GM21528 (cell line): Measurements from ENCODE around the gene PLEKHG2.

Source experiments
- ATAC-seq: cut with Tn5 transposase; IDR thresholded peaks from one replicate; pipeline ENCODE4 v1.9.1; 2021; ENCODE audit warnings: mild to moderate bottlenecking, moderate library complexity; ENCODE audit not compliant: unreplicated experiment, low FRiP score

Gene PLEKHG2

DNA sequence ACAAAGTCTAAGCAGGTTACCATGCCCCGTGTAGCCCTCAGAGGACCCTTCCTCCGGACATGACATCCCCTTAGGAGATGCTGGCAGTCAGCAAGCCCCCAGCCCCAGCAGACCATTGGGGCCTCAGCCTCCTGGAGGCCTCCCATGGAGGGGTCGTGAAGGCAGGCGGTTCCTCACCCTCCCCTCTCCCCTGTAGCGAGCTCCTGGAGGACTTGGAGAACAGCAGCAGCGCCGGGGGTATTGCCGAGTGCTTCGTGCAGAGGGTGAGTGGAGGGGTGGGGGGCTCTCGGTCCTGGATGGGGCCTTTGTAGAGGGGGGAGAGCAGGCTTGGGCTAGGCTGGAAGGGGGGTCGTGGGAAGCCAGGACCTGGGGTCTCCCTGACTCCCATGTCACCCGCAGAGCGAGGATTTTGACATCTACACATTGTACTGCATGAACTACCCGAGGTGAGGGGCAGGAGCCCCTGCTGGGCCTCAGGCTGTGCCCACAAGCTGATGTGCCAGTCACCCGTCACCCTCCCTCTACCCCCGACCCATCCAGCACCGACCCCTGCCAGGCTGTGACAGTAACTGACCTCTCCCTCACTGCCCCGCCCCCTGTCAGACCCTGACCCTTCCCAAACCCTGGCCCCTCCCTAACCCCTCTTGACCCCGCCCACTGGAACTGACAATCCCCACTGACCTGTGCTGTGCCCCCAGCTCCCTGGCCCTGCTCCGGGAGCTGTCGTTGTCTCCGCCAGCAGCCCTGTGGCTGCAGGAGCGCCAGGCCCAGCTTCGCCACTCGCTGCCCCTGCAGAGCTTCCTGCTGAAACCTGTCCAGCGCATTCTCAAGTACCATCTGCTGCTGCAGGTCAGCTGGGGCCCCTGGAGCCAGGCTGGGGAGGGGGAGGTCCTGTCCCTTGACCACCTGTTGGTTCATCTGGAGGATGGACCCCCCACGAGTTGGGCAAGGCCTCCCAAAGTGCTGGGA, 4.0 kb downstream of the PLEKHG2 start:
- no peak for ATAC-seq

DNA sequence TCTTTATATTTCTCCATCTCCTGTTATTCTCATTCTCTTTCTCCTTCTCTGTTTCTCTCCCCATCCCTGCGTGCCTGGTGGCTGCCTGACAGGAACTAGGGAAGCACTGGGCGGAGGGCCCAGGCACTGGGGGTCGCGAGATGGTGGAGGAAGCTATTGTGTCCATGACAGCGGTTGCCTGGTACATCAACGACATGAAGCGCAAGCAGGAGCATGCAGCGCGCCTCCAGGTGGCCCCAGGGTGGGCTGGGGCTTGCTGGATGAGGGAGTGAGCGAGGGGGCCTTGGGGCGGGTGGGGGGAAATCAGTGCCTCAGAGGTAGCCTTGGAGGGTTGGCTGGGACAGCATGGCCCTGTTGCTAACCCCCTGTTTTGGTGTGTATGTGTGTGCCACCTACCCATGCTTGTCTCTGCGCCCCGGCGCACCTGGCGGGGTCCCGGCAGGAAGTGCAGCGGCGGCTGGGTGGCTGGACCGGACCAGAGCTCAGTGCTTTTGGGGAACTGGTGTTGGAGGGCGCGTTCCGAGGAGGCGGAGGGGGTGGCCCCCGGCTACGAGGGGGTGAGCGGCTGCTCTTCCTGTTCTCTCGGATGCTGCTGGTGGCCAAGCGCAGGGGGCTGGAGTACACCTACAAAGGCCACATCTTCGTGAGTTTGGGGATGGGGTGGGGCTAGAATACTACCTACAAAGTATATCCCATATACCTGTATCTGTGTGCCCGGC, 5.2 kb downstream of the PLEKHG2 start:
- ATAC-seq = no peak

DNA sequence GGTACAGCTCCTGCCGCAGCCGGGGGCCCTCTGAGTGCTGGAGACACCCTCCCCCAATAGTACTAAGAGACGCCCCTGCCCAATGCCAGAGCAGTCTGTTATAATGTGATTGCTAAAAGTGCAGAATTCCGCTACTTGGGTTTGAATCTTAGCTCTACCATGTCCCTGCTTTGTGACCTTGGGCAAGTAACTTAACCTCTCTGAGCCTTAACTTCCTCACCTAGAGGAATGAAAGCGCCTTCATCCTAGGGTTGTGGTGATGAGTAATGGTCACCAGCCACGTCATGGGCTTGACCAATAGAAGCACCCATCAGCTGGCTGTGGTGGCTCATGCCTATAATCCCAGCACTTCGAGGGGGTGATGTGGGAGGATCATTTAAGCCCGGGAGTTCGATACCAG, 6.5 kb downstream of the PLEKHG2 start:
- no peak for ATAC-seq

DNA sequence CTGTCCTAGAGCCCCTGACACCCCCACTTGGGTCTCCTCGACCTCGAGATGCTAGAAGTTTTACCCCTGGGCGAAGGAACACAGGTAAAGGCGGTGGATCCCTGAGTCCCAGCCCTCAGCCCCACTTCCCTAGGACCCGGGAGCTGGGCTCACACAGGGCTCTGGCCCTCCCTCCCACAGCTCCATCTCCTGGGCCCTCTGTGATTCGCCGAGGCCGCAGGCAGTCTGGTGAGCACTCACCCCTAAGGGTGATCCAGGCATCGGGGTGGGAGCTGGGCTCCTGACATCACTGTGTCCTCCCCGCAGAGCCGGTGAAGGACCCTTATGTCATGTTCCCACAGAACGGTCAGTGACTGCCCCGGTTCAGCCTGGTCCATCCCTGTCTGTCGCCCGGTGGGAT, 8.3 kb downstream of the PLEKHG2 start:
- ATAC-seq = no peak

DNA sequence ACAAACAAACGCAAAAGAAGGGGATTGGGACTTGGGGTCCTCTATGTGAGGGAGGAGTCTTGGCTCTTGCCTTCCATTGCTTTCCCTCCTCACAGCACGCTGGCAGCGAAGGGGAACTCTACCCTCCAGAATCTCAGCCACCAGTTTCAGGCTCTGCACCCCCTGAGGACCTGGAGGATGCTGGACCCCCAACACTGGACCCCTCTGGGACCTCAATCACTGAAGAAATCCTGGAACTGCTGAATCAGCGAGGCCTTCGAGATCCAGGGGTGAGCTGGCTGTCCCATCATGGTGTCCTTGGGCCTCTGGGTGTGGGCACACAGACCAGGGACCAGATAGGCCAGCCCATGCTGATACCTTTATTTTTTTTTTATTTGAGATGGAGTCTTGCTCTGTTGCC, 9.6 kb downstream of the PLEKHG2 start:
- no peak for ATAC-seq

DNA sequence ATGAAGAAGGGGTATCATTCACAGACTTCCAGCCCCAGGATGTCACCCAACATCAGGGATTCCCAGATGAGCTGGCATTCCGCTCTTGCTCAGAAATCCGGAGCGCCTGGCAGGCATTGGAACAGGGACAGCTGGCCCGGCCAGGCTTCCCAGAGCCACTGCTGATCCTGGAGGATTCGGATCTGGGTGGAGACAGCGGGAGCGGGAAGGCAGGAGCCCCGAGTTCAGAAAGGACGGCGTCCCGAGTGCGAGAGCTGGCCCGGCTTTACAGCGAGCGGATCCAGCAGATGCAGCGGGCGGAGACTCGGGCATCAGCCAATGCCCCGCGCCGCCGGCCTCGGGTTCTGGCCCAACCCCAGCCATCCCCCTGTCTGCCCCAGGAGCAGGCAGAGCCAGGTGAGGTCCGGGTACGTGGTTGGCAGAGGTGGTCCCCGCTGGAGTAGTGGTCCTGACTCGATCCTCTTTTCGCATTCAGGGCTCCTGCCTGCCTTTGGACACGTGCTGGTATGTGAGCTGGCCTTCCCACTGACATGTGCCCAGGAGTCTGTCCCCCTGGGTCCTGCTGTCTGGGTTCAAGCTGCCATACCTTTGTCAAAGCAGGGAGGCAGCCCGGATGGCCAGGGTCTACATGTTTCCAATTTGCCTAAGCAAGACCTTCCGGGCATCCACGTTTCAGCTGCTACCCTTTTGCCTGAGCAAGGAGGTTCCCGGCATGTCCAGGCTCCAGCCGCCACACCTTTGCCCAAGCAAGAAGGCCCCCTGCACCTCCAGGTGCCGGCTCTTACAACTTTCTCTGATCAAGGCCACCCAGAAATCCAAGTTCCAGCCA, 11.0 kb downstream of the PLEKHG2 start:
- ATAC-seq = no peak

DNA sequence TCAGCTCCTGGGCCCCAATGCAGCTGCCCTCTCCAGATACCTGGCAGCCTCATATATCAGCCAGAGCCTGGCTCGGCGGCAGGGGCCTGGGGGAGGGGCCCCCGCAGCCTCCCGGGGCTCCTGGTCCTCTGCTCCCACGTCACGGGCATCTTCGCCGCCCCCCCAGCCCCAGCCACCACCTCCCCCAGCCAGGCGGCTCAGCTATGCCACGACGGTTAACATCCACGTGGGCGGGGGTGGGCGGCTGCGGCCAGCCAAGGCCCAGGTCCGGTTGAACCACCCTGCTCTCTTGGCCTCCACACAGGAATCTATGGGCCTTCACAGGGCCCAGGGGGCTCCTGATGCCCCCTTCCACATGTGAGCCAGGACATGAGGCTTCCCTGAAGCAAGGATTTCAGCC, 12.5 kb downstream of the PLEKHG2 start:
- no peak for ATAC-seq

DNA sequence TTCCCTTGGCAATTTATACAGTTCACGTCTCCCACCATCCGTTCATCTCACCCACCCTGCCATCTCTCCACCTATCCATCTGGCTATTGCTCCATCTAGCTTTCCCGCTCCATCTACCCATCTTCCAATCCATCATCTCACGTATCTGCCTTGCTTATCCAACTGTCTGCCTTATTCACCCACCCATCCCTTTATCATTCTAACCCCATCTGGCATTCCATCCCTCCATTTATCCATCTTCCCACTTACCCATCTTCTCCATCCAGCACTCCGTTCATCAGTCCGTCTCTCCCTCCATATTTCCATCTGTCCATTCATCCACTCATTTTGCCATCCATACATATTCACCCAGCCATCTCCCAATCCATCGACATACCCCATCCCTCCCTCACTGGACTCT, 13.3 kb downstream of the PLEKHG2 start:
- no peak for ATAC-seq

DNA sequence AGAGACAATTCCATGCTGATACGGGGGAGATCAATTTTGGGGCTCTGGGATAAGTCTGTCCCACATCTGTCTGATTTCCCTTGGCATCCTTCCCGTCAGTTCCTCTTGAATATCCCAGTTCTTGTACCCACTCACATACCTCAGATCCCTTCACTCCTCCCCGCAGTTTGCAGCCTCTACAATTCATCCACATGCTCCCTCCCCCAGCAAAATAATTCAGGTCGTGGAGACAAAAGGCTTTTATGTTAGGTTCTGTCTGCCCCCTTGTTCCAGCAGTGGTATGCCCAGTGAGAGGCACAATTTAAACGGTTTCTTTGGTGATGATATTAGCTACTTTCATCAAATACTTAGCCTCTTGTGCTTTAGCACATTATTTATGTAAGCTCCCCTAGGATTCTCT, 13.7 kb downstream of the PLEKHG2 start:
- no peak for ATAC-seq

DNA sequence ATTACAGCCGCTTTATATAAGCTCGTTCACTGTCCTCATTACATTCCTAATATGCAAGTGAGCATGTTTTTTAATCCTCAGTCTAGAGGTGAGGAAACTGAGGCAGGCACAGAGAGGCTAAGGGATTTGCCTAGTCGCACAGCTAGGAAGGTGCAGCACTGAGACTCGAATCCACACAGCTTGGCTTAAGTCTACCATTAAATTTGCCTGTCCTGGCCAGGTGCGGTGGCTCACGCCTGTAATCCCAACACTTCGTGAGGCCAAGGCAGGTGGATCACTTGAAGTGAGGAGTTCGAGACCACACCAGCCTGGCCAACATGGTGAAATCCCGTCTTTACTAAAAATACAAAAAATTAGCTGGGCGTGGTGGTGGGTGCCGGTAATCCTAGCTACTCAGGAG, 15.2 kb downstream of the PLEKHG2 start:
- ATAC-seq = no peak

DNA sequence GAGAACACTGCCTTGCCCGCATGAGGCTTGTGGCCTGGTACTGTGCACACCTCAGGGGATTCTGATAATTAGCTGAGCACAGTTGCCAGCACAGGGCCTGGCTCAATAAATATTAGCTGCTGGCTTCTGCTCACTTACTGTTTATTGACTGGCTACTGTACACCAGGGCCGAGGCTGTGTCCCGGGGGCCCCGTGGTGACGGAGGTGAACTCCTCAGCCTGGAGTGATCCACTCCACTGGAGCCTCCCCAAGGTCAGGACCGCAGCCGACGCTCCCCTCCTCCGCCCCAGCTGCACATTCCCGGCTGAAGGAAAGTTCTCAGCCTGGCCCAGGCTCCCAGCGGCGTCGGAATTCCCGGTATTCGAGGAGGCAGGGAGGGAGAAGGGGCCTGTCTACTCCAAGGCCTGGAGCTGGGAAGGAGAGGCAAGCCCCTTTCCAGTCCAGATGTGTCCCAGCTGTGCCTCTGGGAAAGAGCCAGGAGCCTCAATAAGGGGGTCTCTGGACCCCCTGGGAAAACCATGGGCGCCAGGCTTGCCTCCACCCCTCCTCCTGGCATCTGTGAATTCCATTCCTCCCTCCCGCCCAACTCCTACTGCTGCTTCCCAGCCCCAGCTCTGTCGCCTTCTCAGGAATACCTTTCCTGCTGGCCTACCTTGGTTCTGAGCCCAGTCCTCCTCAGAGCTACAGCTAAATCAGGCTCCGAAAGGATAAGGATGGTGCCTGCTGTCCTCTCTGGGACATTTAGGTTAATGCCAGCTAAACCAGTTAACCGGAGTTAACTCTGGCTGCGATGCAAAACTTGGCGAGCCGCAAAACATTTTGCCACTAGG, 16.0 kb downstream of the PLEKHG2 start:
- ATAC-seq = no peak

DNA sequence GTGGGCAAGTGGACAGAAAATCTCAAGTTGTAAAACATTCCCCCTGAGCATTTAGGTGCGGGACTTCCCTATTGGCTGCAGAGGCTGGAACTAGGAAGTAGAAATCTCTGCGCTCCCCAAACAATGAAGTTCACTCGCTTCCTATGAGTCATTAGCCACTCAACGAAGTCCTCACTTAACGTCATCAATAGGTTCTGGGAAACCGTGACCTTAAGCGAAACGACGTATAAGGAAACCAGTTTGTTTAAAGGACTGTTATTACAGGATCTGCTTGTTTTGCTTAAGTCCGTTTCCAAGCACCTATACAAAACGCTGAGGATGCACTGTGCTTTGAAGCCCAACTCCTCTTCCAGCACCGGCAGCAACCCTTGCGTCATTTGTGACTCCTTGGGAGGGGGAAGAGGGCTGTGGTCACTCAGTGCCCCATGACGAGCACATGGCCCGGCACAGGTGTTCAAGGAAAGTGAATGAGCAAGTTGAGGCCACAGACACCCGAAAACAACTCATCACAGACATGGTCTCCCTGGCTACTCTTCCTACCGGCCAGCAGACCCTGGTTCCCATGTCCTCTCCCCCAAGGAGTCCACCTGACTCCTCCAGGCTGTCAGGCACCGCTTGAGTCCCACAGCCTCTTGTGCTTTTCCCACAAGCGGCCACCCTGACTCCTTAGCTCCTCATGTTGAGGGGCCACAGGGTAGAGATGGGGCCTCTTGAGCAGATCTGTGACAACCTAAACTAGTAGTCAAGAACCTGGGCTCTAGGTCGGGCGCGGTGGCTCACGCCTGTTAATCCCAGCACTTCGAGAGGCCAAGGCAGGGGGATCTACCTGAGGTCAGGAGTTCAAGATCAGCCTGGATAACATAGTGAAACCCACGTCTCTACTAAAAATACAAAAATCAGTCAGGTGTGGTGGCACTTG, 18.5 kb downstream of the PLEKHG2 start:
- no peak for ATAC-seq

DNA sequence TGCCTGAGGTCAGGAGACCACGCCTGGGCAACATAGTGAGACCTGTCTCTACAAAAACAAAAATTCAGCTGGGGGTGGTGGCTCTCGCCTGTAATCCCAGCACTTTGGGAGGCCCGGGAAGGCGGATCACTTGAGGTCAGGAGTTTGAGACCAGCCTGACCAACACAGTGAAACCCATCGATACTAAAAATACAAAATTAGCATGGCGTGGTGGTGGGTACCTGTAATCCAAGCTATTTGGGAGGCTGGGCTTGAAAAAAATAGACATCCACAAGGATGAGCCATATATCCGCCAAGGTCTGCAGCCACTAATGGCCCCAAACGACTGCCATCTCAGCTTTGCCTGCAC, 20.2 kb downstream of the PLEKHG2 start:
- ATAC-seq = no peak

DNA sequence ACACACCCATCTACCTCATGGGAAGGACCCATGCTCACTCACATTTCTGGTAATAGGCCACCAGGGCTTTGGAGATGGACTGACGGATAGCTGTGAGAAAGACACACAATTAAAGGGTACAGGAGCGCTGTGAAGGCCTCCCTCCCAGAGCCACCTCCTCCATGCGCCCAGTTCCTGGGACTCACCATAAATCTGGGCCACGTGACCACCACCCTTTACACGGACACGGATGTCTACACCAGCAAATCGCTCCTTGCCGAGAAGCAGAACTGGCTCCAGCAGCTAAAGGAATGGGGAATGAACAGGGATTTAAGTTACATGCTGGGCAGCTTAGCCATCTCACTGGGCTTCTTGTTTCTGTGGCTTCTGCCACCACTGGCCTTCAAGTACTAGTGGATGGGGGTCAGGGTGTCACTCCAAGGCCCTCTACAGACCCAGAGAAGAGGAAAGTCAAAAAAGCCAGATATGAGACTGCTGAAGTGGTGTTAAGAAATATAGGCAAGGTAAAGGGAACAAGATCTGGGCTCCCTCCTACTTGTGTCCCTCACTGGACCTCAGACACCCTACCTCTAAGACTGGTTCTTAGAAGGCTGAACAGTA, 21.1 kb downstream of the PLEKHG2 start:
- no peak for ATAC-seq

DNA sequence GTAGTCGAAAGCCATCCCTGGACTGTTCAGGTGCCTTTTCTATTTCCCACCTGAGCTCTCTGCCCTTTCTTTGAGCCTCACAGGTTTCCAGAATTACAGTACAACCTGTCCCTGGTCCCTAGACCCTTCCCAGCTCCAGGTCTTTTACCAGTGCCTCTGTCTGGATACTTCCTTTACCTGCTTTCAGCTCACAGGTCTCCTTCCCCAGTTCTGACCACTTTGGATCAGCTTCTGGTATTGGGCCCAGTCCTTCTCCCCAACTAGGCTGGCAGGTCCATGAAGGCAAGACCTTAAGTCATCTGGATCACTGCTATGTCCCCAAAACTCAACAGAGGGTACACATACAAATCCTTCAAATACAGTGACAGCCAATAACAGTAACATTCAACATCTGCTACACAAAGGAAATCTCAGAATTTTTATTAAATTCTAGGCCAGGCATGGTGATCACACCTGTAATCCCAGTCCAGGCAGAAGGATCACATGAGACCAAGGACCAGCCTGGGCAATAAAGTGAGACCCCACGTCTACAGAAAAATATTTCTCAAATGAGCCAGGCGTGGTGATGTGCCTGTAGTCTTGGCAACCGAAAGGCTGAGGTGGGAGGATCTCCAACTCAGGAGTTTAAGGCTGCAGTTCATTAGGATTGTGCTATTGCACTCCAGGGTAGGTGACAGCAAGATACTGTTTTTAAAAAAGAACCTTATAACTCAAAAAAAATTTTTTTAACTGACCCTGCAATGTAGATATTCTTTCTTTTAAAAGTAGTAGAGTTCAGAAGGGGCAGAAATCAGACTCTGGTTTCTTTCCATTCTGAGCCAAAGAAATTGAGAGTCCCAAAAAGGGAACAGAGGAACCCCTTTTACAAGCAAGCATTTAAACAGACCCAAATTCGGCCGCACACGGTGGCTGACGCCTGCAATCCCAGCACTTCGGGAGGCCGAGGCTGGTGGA, 21.9 kb downstream of the PLEKHG2 start:
- no peak for ATAC-seq

DNA sequence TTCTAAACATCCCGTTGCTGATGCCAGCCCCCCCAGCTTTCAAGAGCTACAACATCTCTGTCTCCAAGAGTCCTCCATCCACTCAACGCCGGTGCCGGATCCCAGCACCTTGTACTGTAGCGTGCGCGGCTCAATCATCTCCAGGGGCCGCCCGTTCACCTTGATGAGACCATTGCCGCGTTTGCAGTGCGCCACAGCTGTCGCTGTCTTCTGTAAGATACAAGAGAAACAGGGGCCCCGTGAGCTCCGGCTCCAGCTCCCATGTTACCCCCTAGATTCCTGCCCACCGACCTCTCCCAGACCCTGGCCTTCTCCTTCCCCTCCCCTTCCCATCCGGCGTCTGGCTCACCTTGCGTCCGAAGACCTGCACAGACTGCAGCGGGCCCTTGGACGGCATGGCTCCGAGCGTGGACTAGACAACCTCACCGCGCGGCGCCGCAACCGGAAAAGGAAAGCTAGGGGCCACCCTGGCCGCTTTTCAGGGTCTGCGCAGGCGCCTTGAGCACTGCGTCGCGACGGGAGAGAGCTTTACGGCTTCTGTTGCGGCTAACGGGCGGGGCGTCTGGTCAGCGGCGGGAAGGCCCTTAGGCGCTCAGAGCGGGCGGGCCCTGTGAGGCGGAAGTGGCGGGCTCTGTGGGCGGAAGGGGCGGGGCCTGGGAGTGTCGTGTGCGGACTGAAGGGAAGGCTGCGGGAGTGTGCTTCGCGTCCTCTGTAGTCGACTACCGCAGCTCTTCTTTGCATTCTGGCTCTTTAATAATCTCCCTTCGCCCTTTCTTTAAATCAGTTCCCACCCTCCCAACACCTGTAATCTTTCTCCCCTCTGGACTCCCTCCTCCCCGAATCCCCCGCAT, 23.3 kb downstream of the PLEKHG2 start, which contains the start of gene RPS16:
RPS16 (minus strand) TSS at position 451 of the 851 bp plus-strand sequence; CDS start at position 397, 54 bp downstream.
- ATAC-seq = peak; percentile 64

DNA sequence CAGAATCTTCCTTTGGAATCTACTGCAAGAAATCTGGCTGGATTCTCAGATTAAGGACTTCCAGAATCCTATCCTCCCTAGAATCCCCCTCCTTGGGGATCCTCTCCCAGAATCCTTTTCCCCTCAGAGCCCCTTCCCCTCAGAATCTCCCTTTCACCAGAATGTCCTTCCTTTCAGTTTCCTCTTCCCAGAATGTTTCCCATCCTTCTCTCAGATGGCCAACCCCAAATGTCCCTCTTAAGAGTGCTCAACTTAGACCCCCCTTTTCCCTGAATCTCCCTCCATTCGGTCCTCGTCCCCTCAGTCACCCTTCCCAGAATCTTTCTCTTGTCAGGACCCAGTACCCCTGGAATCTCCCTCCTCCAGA, 23.9 kb downstream of the PLEKHG2 start:
- no peak for ATAC-seq
